IMR-90 (cell line): ENCODE data around the gene DCAF15. TPM values are rescaled to one million over a fixed set of nuclear protein-coding genes. Genes with fewer than 3 reads are reported as not detected.

ENCODE experiments used
- ATAC-seq: fragments of 200-7000 bp; cut with Tn5 transposase; 2 replicates; pipeline ENCODE4 v1.9.1; 2020; ENCODE audit warnings: low read depth, mild to moderate bottlenecking, moderate library complexity
- BruUV-seq: library from RNA; stranded (reverse); fragments of 400-500 nt; replicated peaks from 2 replicates; lab custom pipeline; 2021; lab: Mats Ljungman, UMichigan
- CTCF ChIA-PET: fragments of 300-600 bp; formaldehyde crosslinking; extraction: SDS; loops from one replicate; lab custom pipeline; 2021; ENCODE audit warnings: antibody characterized with exemption; lab: Yijun Ruan, JAX
- POLR2A ChIA-PET: fragments of 300-600 bp; sonication (Branson Sonifier 250); formaldehyde crosslinking; loops from one replicate; lab custom pipeline; 2022; ENCODE audit warnings: antibody characterized with exemption; ENCODE audit not compliant: unreplicated experiment; lab: Charles Lee
- DNase-seq: peaks from one replicate; pipeline ENCODE4 v3.0.0; 2013
- H2AFZ ChIP-seq: replicated peaks from 2 replicates; pipeline ENCODE3; 2013; ENCODE audit warnings: low read length, mild to moderate bottlenecking; ENCODE audit not compliant: poor library complexity
- H2AK5ac ChIP-seq: 2 replicates; pipeline ENCODE4 v1.6.1; 2013; ENCODE audit warnings: low read depth, low read length, inconsistent platforms
- H2AK9ac ChIP-seq: replicated peaks from 2 replicates; pipeline ENCODE3; 2013; ENCODE audit warnings: mild to moderate bottlenecking, low read depth, low read length, moderate library complexity; ENCODE audit not compliant: poor library complexity
- H2BK120ac ChIP-seq: 2 replicates; pipeline ENCODE4 v1.6.1; 2013; ENCODE audit warnings: low read depth, low read length, inconsistent platforms
- H2BK15ac ChIP-seq: 3 replicates; pipeline ENCODE4 v1.6.1; 2013; ENCODE audit warnings: low read depth, low read length, inconsistent platforms
- H2BK20ac ChIP-seq: 2 replicates; pipeline ENCODE4 v1.6.1; 2013; ENCODE audit warnings: low read depth, mild to moderate bottlenecking, inconsistent platforms, low read length, moderate library complexity
- H2BK5ac ChIP-seq: 2 replicates; pipeline ENCODE4 v1.6.1; 2013; ENCODE audit warnings: mild to moderate bottlenecking, low read depth, low read length, inconsistent platforms; ENCODE audit not compliant: poor library complexity, severe bottlenecking
- H3K14ac ChIP-seq: replicated peaks from 2 replicates; pipeline ENCODE4 v1.6.1; 2013; ENCODE audit warnings: low read depth, low read length, inconsistent platforms
- H3K18ac ChIP-seq: 2 replicates; pipeline ENCODE4 v1.6.1; 2013; ENCODE audit warnings: low read depth, low read length, control low read depth
- H3K23ac ChIP-seq: 2 replicates; pipeline ENCODE4 v1.6.1; 2013; ENCODE audit warnings: low read depth, low read length, inconsistent platforms
- H3K27ac ChIP-seq: 2 replicates; pipeline ENCODE4 v1.5.1; 2013; ENCODE audit warnings: mild to moderate bottlenecking, control low read depth, low read length; ENCODE audit not compliant: insufficient read depth
- H3K27me3 ChIP-seq: 2 replicates; pipeline ENCODE4 v1.6.1; 2013; ENCODE audit warnings: low read length; ENCODE audit not compliant: control insufficient read depth, insufficient read depth
- H3K36me3 ChIP-seq: 2 replicates; pipeline ENCODE4 v1.6.1; 2013; ENCODE audit warnings: low read length, mixed read lengths; ENCODE audit not compliant: control insufficient read depth, insufficient read depth
- H3K4ac ChIP-seq: 2 replicates; pipeline ENCODE4 v1.6.1; 2013; ENCODE audit warnings: low read depth, low read length, inconsistent platforms
- H3K4me1 ChIP-seq: 2 replicates; pipeline ENCODE4 v1.6.1; 2013; ENCODE audit warnings: low read length, mixed read lengths; ENCODE audit not compliant: control insufficient read depth, insufficient read depth
- H3K4me2 ChIP-seq: 2 replicates; pipeline ENCODE4 v1.6.1; 2013; ENCODE audit warnings: low read depth, mild to moderate bottlenecking, control low read depth, low read length, moderate library complexity
- H3K4me3 ChIP-seq: 2 replicates; pipeline ENCODE4 v1.5.1; 2013; ENCODE audit warnings: low read depth, mild to moderate bottlenecking, control low read depth, low read length, moderate library complexity; ENCODE audit not compliant: insufficient read depth
- H3K56ac ChIP-seq: 2 replicates; pipeline ENCODE4 v1.6.1; 2013; ENCODE audit warnings: low read length, inconsistent platforms; ENCODE audit not compliant: insufficient read depth; ENCODE audit errors: extremely low read depth
- H3K79me1 ChIP-seq, 2 experiments: 2 replicates each; pipeline ENCODE4 v1.6.1; 2013; ENCODE audit warnings: low read length in 2 of 2, inconsistent platforms in 1 of 2, low read depth in 1 of 2
- H3K9ac ChIP-seq: 2 replicates; pipeline ENCODE4 v1.6.1; 2013; ENCODE audit warnings: low read depth, low read length, control low read depth
- H3K9me1 ChIP-seq: 2 replicates; pipeline ENCODE4 v1.6.1; 2013; ENCODE audit warnings: low read length, inconsistent platforms; ENCODE audit not compliant: insufficient read depth
- H3K9me3 ChIP-seq: 2 replicates; pipeline ENCODE4 v1.6.1; 2013; ENCODE audit warnings: low read length; ENCODE audit not compliant: control insufficient read depth, insufficient read depth
- H4K20me1 ChIP-seq: 2 replicates; pipeline ENCODE4 v1.6.1; 2013; ENCODE audit warnings: low read length, inconsistent platforms; ENCODE audit not compliant: insufficient read depth
- H4K5ac ChIP-seq: 2 replicates; pipeline ENCODE4 v1.6.1; 2013; ENCODE audit warnings: mild to moderate bottlenecking, low read depth, low read length, control low read depth
- H4K8ac ChIP-seq, 2 experiments: 2 replicates each; pipeline ENCODE4 v1.6.1; 2013; ENCODE audit warnings: low read depth in 2 of 2, low read length in 2 of 2, control low read depth in 1 of 2, inconsistent platforms in 1 of 2
- H4K91ac ChIP-seq: 2 replicates; pipeline ENCODE4 v1.6.1; 2013; ENCODE audit warnings: low read depth, low read length, inconsistent platforms; ENCODE audit not compliant: insufficient read depth
- CHD1 ChIP-seq: IDR thresholded peaks from 2 replicates; pipeline ENCODE4 v1.6.1; 2012; ENCODE audit warnings: low read depth, low read length, improper control_type of control experiment
- RAD21 ChIP-seq: IDR thresholded peaks from 2 replicates; pipeline ENCODE4 v1.6.1; 2012; ENCODE audit warnings: low read length, improper control_type of control experiment
- WGBS, 2 experiments: methylation state at CpG; one replicate each; pipeline versions ENCODE4 v1.1.5 to v1.1.7; 2013; ENCODE audit warnings: missing lambda C conversion rate in 2 of 2; ENCODE audit not compliant: insufficient read length in 1 of 2; ENCODE audit errors: extremely low coverage in 2 of 2; 5-methylcytosine and 5-hydroxymethylcytosine counted together
- dilution Hi-C: fragments of 300-500 bp; cut with HindIII; formaldehyde crosslinking; loops from one replicate; pipeline ENCODE4 v1.14.3; 2018; ENCODE audit warnings: low sequenced_read_pairs; ENCODE audit not compliant: unreplicated experiment
- in situ Hi-C: fragments of 300-500 bp; cut with MboI; formaldehyde crosslinking; loops from 3 replicates; pipeline ENCODE4 v1.14.3; 2019; ENCODE audit warnings: low sequenced_read_pairs, inconsistent platforms, mixed read lengths
- intact Hi-C: fragments of 100-400 bp; cut with micrococcal nuclease; formaldehyde crosslinking; loops from 2 replicates; pipeline ENCODE4 v1.10.0; 2022
- polyA plus RNA-seq, 3 experiments: library from polyadenylated mRNA; depleted of rRNA; stranded (reverse); fragments of >200 nt; gene quantifications; 2 replicates each; pipeline ENCODE4 v1.2.3, GENCODE V29; 2012; ENCODE audit warnings: low replicate concordance in 1 of 3
- total RNA-seq: library from RNA; depleted of rRNA; stranded (reverse); fragments of >200 nt; gene quantifications from 2 replicates; pipeline ENCODE4 v1.2.3, GENCODE V29; 2012
- TF ChIP-seq, protein P1 (sequence below): conservative IDR thresholded peaks from 2 replicates; pipeline ENCODE4 v1.5.1; 2012; ENCODE audit warnings: mild to moderate bottlenecking, low read depth, low read length, improper control_type of control experiment

The DCAF15 gene
- total and polyA plus RNA-seq, 2 of the 4 experiments (the other 2 are of a cell fraction), result 6.8 to 31.0 TPM

DNA sequence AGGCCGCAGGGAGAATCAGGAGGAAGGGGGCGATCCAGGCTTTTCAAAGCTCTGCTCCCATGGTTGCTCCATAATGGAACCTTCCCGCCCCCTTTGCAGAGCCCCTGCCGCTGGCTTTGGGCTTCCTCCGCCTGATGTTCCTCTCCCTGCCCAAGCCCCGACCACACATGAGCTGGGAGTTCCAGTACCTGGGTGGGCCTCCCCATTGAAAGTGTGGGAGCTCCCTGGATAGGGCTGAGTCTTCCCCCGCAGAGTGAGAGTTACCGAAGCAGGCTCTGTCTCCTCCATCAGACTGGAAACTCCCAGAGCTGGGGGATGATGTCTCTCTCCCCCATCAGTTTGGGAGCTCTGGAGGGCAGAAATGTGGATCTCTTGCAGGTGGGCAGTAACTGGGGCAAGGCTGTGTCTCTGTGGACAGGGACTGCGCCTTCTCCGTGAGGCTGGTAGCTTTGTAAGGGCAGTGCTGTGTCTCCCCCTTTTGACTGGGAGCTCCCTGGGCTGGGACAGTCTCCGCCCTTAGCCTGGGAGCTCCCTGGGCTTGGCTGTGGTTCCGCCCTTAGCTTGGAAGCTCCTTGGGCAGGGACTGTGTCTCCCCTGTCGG is 722 bp downstream of the DCAF15 start:
- no peak overlapping the region for H2BK5ac ChIP-seq
- peak; percentile 39 for DNase-seq
- H3K4ac ChIP-seq, result peak overlapping the region; percentile 65
- H2BK20ac ChIP-seq, result no peak overlapping the region
- peak overlapping the region; percentile 70 for H3K9ac ChIP-seq
- TF ChIP-seq, protein P1, sequence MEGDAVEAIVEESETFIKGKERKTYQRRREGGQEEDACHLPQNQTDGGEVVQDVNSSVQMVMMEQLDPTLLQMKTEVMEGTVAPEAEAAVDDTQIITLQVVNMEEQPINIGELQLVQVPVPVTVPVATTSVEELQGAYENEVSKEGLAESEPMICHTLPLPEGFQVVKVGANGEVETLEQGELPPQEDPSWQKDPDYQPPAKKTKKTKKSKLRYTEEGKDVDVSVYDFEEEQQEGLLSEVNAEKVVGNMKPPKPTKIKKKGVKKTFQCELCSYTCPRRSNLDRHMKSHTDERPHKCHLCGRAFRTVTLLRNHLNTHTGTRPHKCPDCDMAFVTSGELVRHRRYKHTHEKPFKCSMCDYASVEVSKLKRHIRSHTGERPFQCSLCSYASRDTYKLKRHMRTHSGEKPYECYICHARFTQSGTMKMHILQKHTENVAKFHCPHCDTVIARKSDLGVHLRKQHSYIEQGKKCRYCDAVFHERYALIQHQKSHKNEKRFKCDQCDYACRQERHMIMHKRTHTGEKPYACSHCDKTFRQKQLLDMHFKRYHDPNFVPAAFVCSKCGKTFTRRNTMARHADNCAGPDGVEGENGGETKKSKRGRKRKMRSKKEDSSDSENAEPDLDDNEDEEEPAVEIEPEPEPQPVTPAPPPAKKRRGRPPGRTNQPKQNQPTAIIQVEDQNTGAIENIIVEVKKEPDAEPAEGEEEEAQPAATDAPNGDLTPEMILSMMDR, result peak; percentile 26; the same call in 1 of the 2 replicates
- TF ChIP-seq CHD1, result no peak
- peak; percentile 38 for TF ChIP-seq RAD21
- peak overlapping the region; percentile 74 for H2AK5ac ChIP-seq
- H3K14ac ChIP-seq, result peak overlapping the region; percentile 83; the same call in 1 of the 2 replicates
- ChIA-PET CTCF (interaction anchor here (1.1 to 2.4 kb wide), 2 partner anchors 9 to 15 kb away, joined by 3 to 8 read pairs; partner anchors contain the start of gene PODNL1), POLR2A (interaction anchor here (0.7 kb wide), 1 partner anchor 15 kb away, joined by 3 read pairs; the partner anchor contains the start of gene PODNL1)
- peak overlapping the region; percentile 45; the same call in 1 of the 2 replicates for H3K27ac ChIP-seq
- H2AK9ac ChIP-seq, result peak overlapping the region; percentile 95
- H3K4me3 ChIP-seq, result peak overlapping the region; percentile 60
- BruUV-seq, result no TSS peak
- no peak overlapping the region for H4K5ac ChIP-seq
- 0 out of 2 replicates have a peak, but pooled peaks cover 4% of the 10 kb centered on the region for H3K9me1 ChIP-seq
- no peaks in the 10 kb centered on the region for H3K27me3 ChIP-seq
- 0 out of 4 replicates have a peak overlapping the region, but pooled peaks of 1 of the 2 experiments have one; percentile 2 for H4K8ac ChIP-seq
- peaks cover 25% of the 10 kb centered on the region for H3K36me3 ChIP-seq
- H3K9me3 ChIP-seq, result no peaks in the 10 kb centered on the region
- peak overlapping the region; percentile 93 for H3K4me2 ChIP-seq
- WGBS, 2 experiments, result 10% methylated on average over 2 of the region's 13 CpGs; no CpG with 5 or more reads in 1 of the 2 experiments
- peak overlapping the region; percentile 32; the same call in 1 of the 2 replicates for H4K91ac ChIP-seq
- H3K56ac ChIP-seq, result no peak overlapping the region
- H2BK15ac ChIP-seq, result no peak overlapping the region
- peak overlapping the region; percentile 53; the same call in 1 of the 2 replicates for H3K23ac ChIP-seq
- intact Hi-C loops (loop anchor here (2.0 kb wide), 1 partner anchor 72 kb away; no protein-coding TSS in a partner anchor), dilution Hi-C loops (no loop called here), in situ Hi-C loops (no loop called here)
- H3K79me1 ChIP-seq, result peaks cover 13 to 31% of the 10 kb centered on the region in 2 experiments
- peak; percentile 27 for ATAC-seq
- no peak overlapping the region for H3K18ac ChIP-seq
- H4K20me1 ChIP-seq, result peaks cover 12% of the 10 kb centered on the region
- H3K4me1 ChIP-seq, result peaks cover 3% of the 10 kb centered on the region; the same call in 1 of the 2 replicates
- no peak overlapping the region for H2BK120ac ChIP-seq
- peak overlapping the region; percentile 69 for H2AFZ ChIP-seq
